H4 (cell line): ENCODE measurements around the gene SNX9. TPM values are rescaled to one million over a fixed set of nuclear protein-coding genes. Genes with fewer than 3 reads are reported as not detected.
"Not testable (repeated sequence)": the region's sequence is repeated elsewhere in the genome, so short reads cannot be mapped to it uniquely, and the experiment has no call there.

ENCODE experiments used
- DNase-seq: peaks from one replicate; pipeline ENCODE4 v3.0.0-alpha.2; 2015; ENCODE audit warnings: low spot score
- total RNA-seq: library from RNA; depleted of rRNA; stranded (reverse); fragments of >200 nt; shearing (Covaris generic); gene quantifications from 2 replicates; pipeline ENCODE4 v1.2.3, GENCODE V29; 2014

Gene SNX9
- total RNA-seq, 1 experiment from 2014 or later = 15.6 TPM

DNA sequence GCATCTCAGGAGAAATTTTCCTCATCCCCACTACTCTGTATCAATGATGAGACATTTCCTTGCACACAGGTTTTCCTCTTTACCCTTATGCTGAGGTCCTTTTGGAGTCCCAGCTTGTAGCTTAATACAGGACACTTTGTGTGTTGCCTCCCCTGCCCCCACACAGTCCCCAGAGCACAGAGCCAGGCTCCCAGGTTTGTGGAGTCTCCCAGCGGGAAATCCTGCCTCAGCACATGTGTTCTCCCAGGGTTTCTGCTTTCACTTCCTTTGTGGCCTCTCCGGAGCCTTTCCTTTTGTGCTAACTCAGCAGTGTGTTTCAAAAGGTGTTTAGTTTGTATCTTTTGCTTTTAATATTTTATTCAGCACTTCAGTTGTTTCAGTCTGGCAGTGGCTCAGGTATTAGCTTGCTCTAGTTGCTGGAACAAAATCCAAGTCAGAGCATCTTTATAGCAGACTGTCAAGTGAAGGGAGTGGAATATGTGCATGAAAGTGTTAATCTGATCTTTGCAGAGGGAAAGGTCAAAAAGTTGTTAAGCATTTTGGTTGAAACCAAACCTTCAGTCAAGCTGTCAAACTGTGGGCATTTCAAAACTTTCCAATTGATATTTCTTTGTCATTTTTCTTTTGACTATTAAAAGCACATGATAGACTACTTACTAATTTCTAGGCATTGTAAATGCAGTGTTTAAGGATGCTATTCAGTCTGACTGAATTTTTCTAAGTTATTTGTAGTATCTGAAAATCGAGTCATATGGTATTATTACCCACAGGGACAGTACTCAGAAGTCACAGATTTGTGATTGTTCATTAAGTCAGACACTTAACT, 8.6 kb downstream of the SNX9 start:
- DNase-seq = no peak

DNA sequence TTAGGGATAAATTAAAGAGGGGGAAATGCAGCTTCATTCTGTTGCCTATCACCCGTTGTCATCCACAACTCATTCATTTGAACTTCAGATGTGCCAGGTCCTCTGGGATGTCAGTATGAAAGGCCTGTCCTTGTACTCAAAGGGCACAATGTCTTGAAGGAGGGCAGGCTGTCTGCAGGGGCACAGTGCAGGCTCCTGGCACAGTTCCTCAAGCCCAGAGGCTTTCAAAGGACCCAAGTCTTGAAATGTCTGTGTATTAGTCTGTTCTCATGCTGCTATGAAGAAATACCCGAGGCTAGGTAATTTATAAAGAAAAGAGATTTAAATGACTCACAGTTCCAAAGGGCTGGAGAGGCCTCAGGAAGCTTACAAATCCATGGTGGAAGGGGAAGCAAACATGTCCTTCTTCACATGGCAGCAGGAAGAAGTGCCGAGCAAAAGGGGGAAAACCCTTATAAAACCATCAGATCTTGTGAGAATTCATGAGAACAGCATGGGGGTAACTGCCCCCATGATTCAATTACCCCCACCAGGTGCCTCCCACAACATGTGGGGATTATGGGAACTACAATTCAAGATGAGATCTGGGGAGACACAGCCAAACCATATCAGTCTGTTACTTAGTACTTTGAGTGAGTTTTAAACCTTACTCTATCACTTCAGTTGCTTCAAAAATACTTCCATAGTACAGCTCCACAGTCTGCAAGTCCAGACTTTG, 9.4 kb downstream of the SNX9 start:
- DNase-seq = no peak

DNA sequence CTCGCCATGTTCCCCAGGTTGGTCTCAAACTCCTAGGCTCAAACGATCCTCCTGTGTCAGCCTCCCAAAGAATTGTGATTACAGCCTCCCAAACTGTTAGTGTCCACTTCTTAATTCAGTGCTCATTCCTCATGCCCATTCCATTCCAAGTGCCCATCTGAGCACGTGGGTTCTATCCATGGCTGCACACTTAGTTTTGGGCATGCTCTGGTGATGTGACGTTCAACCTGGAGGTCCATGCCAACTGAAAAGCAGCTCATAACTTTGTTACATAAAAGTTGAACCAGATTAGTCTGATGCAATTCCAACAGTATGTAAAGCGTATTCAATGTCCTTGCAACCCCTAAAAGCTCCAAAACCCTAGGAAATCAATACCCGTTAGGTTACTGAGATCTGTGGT, 11.5 kb downstream of the SNX9 start:
- no peak for DNase-seq

- no peak for DNase-seq
These were observed 15.8 kb downstream of the SNX9 start for GRCh38 chr6:157838718-157839430.

DNA sequence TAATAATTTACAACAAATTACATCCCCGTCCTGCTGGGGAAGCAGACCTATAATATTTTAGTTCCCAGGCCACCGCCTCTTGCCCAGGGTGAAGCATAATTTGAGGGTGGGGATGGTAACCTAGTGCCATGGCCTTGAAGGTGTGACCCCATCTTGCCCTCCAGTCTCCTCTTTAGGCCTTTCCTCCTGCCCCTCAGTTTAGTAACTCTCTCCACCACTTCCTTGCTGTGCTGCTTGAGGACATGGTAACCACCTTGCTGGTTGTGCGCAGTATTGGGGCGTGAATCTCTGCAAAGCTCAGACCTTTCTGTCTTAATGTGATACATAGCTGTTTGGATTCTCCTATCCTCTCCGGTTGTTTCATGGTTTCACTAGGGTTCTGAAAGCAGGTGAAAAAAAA, 16.6 kb downstream of the SNX9 start:
- DNase-seq = no peak

DNA sequence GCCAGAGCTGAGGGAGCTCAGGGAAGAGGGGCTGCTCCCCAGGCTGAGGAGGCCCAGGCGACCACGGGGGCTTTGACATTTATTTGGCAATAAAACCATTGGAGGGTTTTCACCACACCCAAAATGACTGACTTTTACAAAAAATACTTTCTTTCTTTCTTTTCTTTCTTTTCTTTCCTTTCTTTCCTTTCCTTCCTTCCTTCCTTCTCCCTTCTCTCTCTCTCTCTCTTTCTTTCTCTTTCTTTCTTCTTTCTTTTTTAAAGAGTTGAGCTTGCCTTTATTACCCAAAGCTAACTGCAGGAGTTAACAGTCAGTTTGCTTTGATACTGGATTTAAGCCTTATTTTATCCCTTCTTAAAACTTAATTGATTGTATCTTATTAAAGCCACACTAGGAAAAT, 17.2 kb downstream of the SNX9 start:
- DNase-seq = no peak

GRCh38 chr6:157840776-157841175, 17.7 kb downstream of the SNX9 start:
- DNase-seq = no peak

GRCh38 chr6:157841211-157841840, 18.3 kb downstream of the SNX9 start:
- DNase-seq = no peak

GRCh38 chr6:157842212-157842611, 19.2 kb downstream of the SNX9 start:
- no peak for DNase-seq

- DNase-seq = not testable (repeated sequence)
These were observed 21.1 kb downstream of the SNX9 start for GRCh38 chr6:157844196-157844595.

DNA sequence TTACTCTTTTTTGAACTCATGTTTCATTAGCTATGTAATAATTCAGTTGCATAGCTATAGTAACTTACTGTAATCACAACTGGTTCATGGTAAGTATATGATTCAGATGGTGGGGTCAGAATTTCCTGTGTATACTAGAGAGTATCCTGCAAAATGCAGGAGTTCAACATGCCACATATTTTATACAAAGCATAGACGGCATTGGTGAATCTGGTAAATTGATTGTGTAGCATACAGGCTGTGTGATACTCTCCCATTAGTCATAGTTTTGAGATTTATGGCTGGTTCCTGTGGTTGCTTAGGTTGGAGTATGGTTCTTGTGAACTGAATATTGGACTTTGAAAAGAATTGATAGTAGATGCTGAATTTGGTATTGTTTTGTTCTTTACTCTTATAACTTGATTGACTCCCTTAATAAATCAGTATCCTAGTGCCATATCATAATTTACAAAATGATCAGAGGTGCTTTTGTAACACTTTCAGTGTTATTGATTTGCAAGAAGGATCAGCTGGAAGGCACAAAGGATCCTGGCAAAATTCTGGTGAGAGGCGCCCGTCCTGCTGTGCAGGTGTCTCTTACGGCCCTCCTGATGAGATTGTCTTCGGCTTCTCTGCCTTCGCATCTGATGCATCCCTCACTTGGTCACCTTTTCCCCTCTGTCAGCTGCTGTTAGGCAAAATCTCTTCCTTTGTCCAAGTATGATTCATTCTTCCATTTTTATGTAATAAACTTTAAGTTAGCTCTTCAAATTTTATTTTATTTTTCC, 22.6 kb downstream of the SNX9 start:
- DNase-seq = no peak

DNA sequence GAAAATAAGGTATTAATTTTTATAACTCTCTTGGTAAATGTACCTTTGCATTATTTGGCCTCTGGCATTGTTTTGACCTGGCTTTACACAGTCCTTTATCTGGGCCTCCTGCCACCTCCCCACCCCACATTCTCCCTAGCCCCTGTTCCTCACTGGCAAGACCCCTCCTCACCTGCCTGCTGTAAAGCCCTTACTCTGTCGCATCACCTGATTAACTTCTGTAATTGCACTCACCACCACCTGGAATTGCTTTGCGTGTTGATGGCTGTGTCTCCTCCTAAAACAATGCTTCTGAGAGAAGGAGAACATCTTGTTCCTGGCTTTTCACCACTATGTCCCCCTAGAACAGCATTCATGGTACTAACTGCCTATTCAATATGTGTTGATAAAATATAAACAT, 24.8 kb downstream of the SNX9 start:
- no peak for DNase-seq

DNA sequence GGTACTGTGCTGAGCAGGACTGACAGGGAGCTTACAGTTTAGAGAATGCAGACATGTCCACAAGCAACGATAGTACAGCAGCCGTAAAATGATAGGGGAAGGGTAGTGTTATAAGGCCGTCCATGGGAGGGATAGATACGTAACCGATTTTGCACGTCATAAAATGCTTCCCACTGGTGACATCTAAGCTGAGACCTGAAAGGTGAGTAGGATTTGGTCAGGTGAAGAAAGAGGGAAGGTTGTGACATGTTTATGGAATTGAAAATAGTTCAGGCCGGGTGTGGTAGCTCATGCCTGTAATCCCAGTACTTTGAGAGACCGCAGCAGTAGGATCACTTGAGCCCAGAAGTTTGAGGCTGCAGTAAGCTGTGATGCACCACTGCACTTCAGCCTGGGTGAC, 25.6 kb downstream of the SNX9 start:
- no peak for DNase-seq

DNA sequence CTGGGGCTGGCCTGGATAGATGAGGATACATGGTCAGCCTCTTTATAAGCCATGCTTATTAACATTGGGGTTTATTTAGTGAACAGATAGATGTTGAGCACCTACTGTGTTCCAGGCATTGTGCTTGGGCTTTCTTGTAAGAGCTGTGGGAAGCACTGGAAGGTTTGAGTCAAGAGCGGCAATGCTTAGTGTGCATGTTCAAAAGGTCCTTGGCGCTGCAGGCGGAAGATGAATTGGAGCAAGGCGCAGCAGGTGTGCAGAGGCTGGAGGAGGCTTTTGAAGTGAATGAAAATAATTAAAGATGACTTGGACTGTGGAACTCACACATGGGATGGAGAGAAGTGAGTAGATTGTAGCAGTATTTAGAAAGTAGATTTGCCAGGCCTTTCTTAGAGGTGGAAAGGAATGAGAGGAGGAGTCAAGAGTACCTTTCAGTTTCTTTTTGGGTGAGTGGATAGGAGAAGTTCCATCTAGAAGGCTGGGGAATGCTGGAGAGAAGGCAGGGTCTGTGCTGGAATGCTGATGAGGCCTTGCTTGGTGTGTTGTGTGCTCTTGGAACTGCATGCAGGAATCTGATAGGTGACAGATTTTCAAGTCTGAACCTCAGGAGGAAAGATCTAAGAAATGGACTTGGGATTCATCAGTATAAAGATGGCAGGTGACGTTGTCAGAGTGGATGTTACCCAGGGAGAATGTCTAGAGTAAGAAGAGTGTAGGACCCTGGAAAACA, 26.4 kb downstream of the SNX9 start:
- no peak for DNase-seq

DNA sequence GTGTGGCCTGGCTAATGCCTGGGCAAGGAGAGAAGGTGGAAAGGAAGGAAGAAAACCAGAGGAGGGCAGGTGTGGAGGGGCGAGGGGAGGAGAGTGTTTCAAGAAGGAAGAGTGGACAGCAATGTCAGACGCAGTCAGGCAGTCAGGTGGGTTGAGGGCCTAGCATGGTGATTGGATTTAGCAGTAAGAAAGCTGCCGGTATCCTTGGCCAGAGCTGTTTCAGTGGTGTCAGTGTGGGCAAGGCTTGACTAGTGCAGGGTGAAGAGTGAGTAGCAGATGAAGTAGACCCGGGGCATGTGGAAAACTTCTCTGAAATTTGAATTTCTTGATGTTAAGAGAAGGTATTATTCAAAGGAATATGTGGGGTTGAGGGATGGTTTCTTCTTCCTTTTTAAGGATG, 27.0 kb downstream of the SNX9 start:
- no peak for DNase-seq

DNA sequence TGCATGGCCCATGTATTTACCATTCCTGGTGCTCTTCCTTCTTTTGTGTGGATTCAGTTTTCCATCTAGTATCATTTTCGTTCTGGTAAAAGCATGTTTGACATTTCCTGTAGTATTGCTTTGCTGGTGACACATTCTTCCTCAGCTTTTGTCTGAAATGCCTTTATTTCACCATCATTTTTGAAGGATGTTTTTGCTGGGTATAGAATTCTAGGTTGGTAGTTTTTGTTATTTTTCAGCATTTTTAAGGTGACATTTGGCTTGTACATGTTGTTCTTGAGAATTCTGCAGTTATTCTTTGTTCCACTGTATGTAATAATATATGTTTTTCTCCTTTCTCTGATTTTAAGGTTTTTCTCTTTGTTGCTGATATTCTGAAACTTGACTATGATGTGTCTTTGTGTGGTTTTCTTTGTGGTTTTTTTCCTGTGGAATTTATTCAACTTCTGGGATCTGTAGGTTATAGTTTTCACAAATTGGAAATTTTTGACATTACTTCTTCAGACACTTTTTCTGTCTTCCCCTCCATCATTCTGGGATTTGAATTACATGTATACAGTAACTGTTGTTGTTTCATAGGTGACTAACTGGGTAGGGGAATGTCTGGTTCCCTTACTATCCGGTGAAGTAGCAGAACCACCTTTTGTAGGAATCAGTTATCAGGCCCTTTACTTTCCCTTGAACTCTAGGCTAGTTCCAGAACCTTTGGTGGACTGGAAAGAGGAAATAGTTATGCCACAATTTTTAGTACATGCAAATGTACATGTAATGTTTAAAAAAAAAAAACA, 30.2 kb downstream of the SNX9 start:
- no peak for DNase-seq

DNA sequence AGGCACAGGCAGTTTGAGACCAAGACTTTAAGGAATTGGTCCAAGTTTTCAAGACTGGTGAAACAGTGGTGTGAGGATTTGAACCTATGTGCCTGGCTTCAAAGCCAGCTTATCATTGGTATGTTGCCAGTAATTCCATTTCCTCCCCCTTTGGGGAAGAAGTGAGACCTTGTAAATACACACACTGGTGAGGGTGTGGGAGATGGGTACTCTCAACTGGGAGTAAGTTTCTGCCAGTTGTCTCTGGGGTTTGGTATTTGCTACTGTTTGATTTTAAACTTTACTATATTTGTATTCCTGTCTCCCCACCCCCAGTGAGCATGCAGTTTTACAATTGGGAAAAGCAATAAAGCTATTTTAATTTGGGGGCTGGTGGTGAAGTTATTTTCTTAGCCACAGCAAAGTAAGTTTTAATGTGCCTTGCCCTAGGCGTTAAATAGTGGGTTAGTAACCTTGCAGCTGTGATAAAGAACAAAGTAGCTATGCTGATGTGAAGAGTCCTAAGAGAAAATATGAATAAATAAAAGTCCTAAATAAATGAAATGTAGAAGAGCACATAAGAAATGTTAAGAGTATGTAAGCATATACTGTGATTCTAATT, 31.0 kb downstream of the SNX9 start:
- no peak for DNase-seq

- DNase-seq = no peak
These were observed 32.3 kb downstream of the SNX9 start for GRCh38 chr6:157855325-157855724.

DNA sequence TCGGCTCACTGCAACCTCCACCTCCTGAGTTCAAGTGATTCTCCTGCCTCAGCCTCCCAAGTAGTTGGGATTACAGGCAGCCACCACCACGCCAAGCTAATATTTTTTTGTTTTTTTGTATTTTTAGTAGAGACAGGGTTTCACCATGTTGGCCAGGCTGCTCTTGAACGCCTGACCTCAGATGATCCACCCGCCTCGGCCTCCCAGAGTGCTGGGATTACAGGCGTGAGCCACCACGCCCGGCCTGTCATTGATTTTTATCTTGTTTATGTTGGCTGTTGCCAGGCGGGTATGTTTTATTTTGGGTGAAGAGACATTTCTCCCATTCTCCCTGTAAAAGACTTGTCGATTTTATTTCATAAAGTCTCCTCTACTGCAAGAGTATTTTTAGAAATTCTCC, 32.8 kb downstream of the SNX9 start:
- DNase-seq = not testable (repeated sequence)
